K562 (cell line): ENCODE measurements around the gene HMGN1. TPM values are rescaled to one million over a fixed set of nuclear protein-coding genes. Genes with fewer than 3 reads are reported as not detected.
A peak's percentile ranks its signal among the peaks of the same experiment; 100 is the strongest.

Source experiments
- AFF4 ChIP-seq: sonication (generic); formaldehyde crosslinking; IDR thresholded peaks from 2 replicates; pipeline ENCODE4 v1.8.0; 2023; ENCODE audit warnings: mild to moderate bottlenecking, missing genetic modification reagents
- E2F1 ChIP-seq: sonication (generic); formaldehyde crosslinking; IDR thresholded peaks from 2 replicates; pipeline ENCODE4 v1.8.1; 2023; ENCODE audit warnings: mild to moderate bottlenecking, missing genetic modification reagents, moderate library complexity
- GTF2A2 ChIP-seq: IDR thresholded peaks from 2 replicates; pipeline ENCODE4 v1.6.1; 2016; ENCODE audit warnings: mild to moderate bottlenecking, missing genetic modification characterization, missing compliant biosample characterization
- JUN ChIP-seq, 2 experiments: sonication (generic) in 1 of 2; formaldehyde crosslinking in 1 of 2; IDR thresholded peaks; 2 replicates each; pipeline versions ENCODE4 v1.6.1 to v1.8.0; 2012 to 2022; ENCODE audit warnings: borderline replicate concordance in 2 of 2, mild to moderate bottlenecking in 2 of 2, improper control_type of control experiment in 1 of 2, low read depth in 1 of 2, low read length in 1 of 2, missing genetic modification reagents in 1 of 2
- MAX ChIP-seq: sonication (generic); formaldehyde crosslinking; IDR thresholded peaks from 2 replicates; pipeline ENCODE4 v1.9.0; 2022; ENCODE audit warnings: mild to moderate bottlenecking, missing genetic modification reagents
- MLX ChIP-seq, 2 experiments: fragments of 450-650 bp in 1 of 2; sonication (generic) in 1 of 2; formaldehyde crosslinking; conservative IDR thresholded peaks; 2 replicates each; pipeline versions ENCODE4 v1.4.0 to v1.8.1; 2020 to 2022; ENCODE audit warnings: mild to moderate bottlenecking in 1 of 2, missing genetic modification reagents in 1 of 2
- MYC ChIP-seq, 2 experiments: fragments of 250-450 bp in 1 of 2; sonication (Bioruptor Pico) in 1 of 2; IDR thresholded peaks; 2 replicates each; pipeline versions ENCODE4 v1.5.1 to v1.6.1; 2012 to 2021; ENCODE audit warnings: low read depth in 2 of 2, borderline replicate concordance in 1 of 2, improper control_type of control experiment in 1 of 2, low read length in 1 of 2, mild to moderate bottlenecking in 1 of 2, moderate library complexity in 1 of 2
- RBBP5 ChIP-seq: fragments of 200-600 bp; sonication (generic); IDR thresholded peaks from 2 replicates; pipeline ENCODE4 v1.6.1; 2012; ENCODE audit warnings: borderline replicate concordance, mild to moderate bottlenecking, low read length, control low read depth, inconsistent platforms; ENCODE audit not compliant: insufficient read depth, poor library complexity, severe bottlenecking
- RBFOX2 ChIP-seq: fragments of 200-400 bp; formaldehyde crosslinking; IDR thresholded peaks from 2 replicates; pipeline ENCODE4 v1.6.1; 2017; ENCODE audit warnings: low read depth, mild to moderate bottlenecking, low read length, moderate library complexity
- UBTF ChIP-seq, 2 experiments: IDR thresholded peaks; 2 replicates each; pipeline ENCODE4 v1.6.1; 2012; ENCODE audit warnings: improper control_type of control experiment in 2 of 2, low read depth in 2 of 2, low read length in 2 of 2, borderline replicate concordance in 1 of 2
- YBX1 ChIP-seq: fragments of 450-650 bp; IDR thresholded peaks from 2 replicates; pipeline ENCODE4 v1.7.1; 2016; ENCODE audit warnings: mild to moderate bottlenecking
- ZNF354B ChIP-seq: fragments of 250-450 bp; sonication (Bioruptor Pico); IDR thresholded peaks from 2 replicates; pipeline ENCODE4 v1.4.0; 2020
- ZNF583 ChIP-seq: fragments of 250-450 bp; sonication (Bioruptor Pico); IDR thresholded peaks from 2 replicates; pipeline ENCODE4 v1.4.0; 2020
- polyA plus RNA-seq, 8 experiments: library from polyadenylated mRNA; depleted of rRNA in 4 of 8; stranded (reverse) in 5 of 8; unstranded in 3 of 8; fragments of >200 nt; fragmentation: Nextera tagmentation in 2 of 8; fragmentation: Illumina TruSeq in 1 of 8; extraction: Ambion mirVana in 2 of 8; extraction: Trizol in 1 of 8; gene quantifications; 2 replicates each; pipeline versions ENCODE4 v1.2.1 to v1.2.3, GENCODE V29; 2011 to 2014; ENCODE audit warnings: inconsistent platforms in 1 of 8, missing spikeins in 1 of 8
- total RNA-seq, 7 experiments: library from RNA; depleted of rRNA in 6 of 7; stranded (reverse); fragments of >200 nt in 6 of 7; fragmentation: Illumina TruSeq in 2 of 7; extraction: Trizol in 2 of 7; gene quantifications; 2 replicates each; pipeline versions ENCODE4 v1.2.1 to v1.2.3, GENCODE V29; 2011 to 2021; ENCODE audit warnings: low replicate concordance in 1 of 7

The HMGN1 gene
- total and polyA plus RNA-seq, 9 of the 15 experiments (the other 6 are each of a cell fraction or from before 2014, with no cell fraction given) = 124 to 626 (median 498) TPM

GRCh38 chr21:39348355-39349210, at the start of gene HMGN1 (continued):
- TF ChIP-seq AFF4 (0 out of 2 replicates have a peak, but pooled peaks have one; percentile 3), GTF2A2 (tag) (peak; percentile 50; the same call in 1 of the 2 replicates), ZNF354B (no peak), E2F1 (no peak), RBBP5 (peak; percentile 89), MLX (CRISPR knock-in tag; conservative IDR thresholded peaks at IDR 0.05) (0 out of 4 replicates have a peak, but pooled peaks have one; percentile 47 to 67), RBFOX2 (peak; percentile 86), MYC (IDR thresholded peaks at IDR 0.05; ENCODE audit: low read depth, low read length) (peak; percentile 98), MYC (CRISPR knock-in tag; IDR thresholded peaks at IDR 0.05; ENCODE audit: borderline replicate concordance, low read depth) (no peak), JUN (IDR thresholded peaks at IDR 0.05; ENCODE audit: borderline replicate concordance, low read depth, low read length) (no peak), JUN (CRISPR knock-in tag; IDR thresholded peaks at IDR 0.05; ENCODE audit: borderline replicate concordance) (no peak), UBTF (IDR thresholded peaks at IDR 0.05; ENCODE audit: borderline replicate concordance in 1 of 2, low read depth in 2 of 2, low read length in 2 of 2) (peak in 1 of 2 experiments; percentile 78; a peak in 1 of 4 replicates), ZNF583 (CRISPR knock-in tag) (0 out of 2 replicates have a peak, but pooled peaks have one; percentile 57), MAX (CRISPR knock-in tag) (peak; percentile 74), YBX1 (no peak)
